NCI-H1930 (cell line): ENCODE results near the gene TBX15.

Source experiments
- DNase-seq, 2 experiments: peaks; one replicate each; lab custom pipeline; 2025; lab: John Stamatoyannopoulos, UW

Gene TBX15

DNA sequence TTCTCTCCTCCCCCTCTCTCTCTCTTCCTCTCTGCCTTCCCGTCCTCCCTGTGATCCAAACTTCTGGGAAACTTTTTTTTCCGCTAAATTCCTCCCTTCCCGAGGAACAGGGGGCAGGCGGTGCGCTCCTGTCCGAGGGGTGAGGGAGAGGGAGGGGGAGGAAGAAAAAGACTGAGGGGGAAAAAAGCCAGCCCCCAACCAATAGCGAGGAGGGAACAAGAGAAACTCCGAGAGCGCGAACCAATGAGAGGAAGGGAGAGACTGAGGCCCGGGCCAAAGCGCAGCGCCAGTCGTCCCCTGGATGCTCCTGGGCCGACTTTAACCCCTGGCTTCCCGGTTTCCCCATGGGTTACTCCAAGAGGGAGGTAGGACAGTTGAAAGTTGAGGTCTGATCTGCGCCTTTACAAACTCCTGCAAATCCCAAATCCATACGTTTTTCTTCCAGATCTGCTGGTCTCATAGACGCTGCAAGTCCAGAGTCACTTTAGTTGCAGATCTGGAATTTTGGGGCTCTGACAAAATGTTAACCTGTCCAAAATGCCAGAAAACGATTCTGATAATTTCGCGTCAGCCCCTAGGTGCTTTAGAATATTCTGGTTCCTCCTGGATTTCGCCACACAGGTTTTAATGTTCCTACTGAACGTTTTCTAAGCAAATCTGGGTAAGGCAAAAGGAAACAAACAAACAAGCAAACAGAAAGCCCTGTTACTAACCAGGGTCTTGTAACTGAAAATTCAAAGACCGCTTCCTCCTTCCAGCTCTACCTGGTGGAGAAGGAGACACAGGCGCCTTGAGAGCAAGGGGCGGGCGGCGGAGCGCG is at the start of gene TBX15:
Gene TBX15 (minus strand): TSS at position 158 of the 820 bp plus-strand sequence. CDS start 548 bp downstream, outside the sequence.
- DNase-seq, result no peak

DNA sequence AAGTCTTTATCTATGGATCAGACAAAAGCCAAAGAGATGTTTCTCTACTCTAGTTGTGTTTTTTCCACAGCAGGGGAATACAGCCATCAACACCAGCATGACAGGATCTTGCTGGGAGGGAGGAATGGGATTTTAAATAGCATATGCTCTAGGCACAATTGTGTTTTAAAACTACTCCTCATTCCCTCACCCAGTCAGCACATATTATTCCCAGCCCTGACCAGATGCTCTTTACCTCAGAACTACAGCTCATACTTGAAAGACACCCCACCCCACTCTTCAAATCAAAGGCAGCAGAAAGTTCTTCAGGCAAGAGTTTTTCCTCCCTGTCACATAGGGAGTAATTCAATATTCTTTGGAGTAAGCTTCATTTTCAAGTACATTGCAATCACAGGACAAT is 46.2 kb upstream of the TBX15 start:
- no peak for DNase-seq

DNA sequence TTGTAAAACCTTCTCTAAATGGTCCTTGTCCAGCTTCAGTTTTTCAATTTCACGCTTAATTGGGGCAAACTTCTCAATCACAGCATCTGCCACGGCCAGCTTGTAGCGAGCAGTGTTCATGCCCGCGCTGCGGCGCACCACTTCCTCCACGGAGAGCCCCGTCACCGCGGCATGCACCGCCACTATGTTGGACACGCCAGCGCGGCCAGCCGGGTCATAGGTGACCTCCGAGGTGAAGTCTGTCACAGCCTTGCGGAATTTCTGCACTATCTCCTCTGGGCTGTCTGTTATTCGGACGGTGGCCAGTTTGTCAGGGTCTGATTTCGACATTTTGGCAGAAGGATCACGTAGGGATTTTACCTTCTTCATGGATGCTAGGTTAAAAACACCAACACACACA is 44.8 kb upstream of the TBX15 start:
- no peak for DNase-seq

DNA sequence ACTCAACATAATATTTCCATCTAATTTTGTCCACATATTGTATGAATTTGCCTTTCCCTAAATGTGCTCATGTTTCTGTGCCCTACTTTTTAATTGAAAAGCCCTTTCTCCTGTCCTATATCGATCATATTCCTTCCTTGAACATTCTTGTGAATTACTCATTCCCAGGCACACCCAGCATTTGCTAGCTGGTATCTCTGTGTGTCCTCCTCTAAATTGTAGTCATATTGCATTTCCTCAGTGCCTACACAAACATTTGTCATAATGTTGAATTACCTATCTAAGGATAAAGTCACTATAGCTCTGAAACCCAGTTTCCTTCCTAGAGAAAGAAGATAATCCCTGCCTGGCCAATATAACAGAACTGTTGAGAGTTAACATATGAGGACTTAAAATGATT is 39.6 kb upstream of the TBX15 start:
- no peak for DNase-seq

DNA sequence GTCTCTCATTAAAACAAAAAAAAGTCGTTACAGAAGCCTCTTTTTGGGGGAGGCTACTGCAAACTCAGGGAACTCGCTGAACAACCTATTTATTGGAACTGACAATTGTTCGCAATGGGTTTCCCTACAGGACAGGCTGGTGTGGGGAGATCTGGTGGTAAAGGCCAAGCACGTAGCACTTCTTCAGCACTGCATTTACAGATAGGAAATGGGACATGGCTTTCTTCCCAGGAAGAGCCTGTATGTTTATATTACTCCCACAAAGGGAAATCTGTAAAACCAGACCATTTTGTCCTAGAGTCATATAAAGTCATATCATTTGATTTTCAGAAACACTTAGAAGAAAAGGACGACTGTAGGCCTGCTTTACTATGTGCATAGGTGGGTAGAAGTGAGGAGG is 38.8 kb upstream of the TBX15 start:
- DNase-seq, result no peak

DNA sequence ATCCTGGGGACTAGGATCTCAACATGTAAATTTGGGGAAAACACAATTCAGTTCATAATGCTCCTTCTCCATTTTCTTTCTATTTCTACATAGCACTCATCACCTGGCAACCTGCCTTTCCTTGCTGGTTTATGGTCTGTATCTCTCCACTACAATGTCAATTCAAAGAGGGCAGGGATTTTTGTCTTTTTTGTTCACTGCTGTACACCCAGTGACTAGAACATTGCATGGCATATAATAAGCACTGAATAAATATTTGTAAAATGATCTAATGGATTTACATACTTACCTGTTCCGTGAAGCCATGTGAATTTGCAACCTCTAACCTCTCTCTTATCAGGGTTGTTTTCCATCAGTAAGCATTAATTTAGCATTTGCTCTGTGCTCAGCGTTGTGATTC is 27.4 kb upstream of the TBX15 start:
- DNase-seq, result no peak

DNA sequence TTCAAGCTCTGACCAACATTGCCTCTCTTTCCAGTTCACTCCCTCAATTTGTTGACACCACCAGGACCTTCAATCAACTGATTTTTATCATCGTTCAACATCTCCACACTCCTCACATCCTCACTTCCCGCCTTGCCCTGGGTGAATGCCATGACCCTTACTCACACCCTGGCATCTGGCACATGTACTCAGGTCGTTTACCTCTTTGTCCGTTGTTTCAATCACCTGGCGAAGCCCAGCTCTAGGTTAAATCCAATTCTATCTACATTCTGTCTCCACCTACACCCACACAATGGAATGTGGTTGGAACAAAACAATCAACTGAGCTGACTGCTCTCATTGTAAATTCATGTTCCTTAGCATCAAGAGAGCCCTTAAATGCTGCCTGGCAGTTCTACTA is 24.2 kb upstream of the TBX15 start:
- no peak for DNase-seq

DNA sequence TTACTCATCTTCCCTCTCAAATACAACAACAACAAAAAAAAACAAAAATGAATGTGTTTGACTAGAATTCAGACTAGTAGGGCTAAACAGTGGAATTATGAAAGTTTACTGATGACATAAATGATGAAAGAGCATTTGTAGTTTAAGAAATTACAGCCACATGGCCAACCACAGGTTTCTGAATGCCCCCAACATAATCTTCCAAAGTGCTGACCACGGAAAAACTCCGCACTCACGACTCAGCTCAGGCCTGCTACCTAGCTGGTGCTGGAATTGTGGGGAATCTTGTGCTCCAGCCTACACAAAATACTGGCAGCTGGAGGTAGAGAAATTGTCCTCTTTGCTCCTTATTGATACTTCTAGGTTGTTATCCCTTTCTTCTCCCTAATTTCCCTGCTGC is 23.6 kb upstream of the TBX15 start:
- DNase-seq, result no peak

DNA sequence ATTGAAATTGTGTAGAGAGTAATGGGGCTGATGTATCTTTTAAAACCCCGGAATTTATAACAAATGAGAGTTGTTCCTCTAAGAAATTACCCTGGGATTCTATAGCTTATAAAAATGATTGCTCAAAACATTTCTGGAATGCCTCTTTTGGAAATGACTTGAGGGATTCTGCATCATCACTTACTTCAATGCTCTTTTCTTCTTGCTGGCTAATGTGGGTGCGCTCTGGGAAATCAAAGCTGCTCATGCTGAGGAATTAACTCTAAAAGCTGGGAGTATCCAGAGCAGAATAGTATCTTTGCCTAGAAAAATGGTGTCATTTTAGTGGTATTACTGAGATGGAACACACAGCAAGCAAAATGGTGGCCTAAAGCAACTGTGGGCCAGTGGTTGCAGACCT is 23.0 kb upstream of the TBX15 start:
- DNase-seq, result no peak

DNA sequence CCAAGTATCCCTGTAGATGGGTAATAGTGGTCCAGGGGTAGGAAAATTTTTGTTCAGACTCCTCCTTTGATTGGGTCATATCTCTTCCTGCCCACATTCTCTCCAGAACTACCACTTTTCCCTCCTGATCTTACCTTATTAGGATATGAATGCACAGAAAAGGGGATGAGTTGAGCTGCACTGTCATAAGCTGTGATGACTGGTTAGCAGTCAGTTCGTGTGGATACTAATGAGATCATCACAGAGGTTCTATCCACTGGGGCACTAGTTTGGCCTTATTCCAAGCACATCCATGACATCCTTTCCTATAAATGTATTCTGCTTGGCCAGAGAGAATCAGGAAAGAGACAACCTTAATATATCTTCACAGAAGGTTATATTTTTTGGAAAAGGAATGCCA is 22.1 kb upstream of the TBX15 start:
- no peak for DNase-seq

DNA sequence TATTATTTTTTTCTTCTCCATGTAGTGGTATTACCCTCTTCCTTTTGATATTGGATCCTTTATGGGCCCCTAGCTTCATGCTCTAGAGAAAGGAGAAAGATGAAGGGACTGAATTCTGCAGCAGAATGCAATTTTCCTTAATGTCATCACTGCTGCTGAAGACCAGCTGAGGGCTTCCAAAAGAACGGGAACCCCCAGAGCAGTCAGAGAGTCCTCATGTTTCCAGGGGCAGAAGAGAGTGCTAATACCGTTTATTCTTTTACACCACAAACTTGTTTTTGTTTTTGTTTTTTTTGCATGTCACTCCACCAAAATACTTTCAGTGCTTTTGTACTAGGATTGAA is 21.1 kb upstream of the TBX15 start:
- DNase-seq, result no peak

DNA sequence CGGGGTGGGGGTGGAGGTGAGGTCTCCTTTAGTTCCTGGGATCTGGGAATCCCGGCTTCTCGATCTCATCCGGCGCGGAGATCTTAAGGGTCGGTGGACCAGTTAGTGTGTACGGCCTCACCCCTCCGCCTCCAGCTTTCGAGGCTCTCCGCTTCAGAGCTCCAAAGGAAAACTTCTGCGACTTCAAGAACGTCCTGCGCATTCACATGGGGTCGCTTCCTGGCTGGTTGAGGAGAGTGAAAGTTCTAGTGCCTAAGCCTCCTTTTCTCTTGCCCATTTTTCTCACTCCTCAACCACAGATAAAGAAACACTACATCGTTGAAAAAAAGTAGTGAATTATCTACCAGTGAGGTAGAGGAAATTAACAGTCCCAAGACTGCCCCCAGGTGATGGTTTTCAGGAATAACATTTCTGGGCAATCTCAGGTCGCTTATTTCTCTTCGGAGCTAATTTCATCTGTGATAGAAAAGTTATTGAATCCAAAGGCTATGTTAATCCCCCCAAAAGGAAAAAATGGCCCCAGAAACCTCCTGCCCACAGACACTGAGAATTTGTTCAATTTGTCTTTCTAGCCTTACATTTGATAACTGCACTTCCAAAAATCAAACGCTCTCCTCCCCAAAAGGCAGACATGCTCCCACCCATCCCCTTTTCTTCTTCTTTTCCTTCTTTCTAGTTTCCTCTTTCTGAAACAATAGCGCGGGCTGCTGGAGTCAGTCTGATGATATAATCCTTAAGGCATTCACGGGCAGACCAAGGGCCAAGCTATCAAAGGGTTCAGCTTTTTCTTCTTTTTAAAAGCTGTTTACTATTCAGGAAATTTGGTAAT is 20.6 kb upstream of the TBX15 start:
- no peak for DNase-seq

DNA sequence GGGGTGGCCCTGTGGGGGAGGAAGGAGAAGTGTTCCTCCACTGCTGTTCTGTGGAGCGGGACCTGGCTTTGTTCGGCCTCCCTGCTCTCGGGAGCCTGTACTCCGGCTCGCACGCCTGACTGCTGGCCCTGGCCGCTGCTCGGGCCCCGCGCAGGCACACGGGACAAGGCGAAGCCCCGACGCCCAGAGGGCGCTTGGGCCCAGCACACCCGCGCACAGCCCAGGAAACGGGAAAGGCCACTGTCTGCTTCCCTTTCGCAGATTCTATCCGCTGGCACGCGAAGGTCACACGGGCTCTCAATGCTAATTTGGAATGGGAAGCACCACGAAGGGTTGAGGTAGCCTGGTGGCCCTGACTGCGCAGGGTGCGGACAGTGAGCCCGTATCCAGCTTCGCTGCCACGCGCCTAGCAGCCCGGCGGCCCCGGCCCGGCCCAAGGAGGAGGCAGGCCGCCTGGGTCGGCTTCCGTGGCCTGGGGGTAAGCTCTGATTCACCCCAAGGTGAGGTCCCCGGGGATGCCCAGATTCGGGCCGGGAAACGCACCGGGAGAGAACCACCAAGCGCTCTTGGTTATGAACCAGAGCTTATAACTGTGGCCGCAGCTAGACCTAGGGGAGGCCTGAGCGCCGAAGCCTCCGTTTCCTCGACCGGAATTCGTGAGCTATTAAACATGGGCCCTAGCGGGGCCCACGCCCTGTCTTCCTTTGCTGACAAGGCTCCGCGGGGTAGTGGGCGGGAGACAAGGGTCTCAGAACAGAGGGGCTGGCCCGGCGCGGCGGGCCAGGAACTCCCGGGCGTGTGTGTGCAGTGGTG is 19.7 kb upstream of the TBX15 start:
- DNase-seq, result no peak

DNA sequence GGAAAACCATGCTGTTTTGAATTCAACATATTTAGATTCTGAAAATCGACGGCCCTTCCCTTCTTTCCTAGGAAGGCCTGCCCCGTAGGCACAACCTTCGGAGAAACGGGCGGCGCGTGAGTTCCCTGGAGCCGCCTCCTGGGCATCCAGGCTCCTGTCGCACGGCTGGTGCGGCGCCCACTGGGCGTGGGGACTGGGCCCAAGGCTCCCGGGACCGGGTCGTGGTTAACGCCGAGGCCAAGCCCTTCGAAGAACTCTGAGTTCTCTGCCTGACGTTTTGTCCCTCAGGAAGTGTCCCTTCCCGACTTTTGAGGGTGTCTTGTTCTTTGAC is 19.2 kb upstream of the TBX15 start:
- no peak for DNase-seq

DNA sequence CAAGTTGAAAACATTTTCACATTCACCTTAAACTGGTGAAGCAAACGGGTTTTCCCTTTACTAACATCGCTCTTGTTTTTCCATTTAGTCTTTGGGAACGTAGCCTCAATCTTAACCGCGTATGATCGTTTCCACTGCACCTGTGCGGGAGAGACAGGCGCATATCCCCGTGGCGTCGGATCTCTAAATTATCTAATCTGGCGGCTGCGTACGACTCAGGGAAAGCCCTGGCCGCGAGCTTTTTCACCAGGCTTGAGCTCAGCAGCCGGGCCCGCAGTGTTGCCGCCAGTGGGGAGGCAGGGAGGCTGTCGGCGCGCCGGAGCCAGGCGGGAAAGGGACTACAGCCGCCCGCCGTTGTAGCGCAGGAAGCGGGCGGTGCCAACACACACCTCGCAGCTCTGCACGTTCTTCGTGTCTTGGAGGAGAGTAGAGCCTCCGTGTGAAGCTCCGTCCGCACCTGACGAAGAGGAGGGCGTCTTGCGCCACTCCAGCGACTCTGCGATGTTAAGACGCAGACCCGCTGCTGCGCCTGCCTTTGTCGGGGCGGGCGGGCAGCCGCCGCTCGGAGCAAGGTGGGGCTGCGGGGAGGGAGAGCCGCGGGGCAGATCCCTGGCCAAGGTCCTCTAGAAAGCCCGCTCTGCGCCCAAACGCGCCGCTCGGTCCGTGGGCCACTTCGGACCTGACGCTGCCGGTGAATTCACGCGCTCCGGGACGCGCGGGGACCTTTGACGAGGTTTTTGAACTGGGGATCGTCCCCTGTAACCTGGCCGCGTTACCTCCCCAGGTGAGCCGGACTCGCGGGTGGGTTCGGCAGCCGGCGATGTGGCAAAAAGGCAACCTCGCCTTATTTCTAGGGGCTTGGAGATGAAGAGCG is 18.5 kb upstream of the TBX15 start:
- no peak for DNase-seq

DNA sequence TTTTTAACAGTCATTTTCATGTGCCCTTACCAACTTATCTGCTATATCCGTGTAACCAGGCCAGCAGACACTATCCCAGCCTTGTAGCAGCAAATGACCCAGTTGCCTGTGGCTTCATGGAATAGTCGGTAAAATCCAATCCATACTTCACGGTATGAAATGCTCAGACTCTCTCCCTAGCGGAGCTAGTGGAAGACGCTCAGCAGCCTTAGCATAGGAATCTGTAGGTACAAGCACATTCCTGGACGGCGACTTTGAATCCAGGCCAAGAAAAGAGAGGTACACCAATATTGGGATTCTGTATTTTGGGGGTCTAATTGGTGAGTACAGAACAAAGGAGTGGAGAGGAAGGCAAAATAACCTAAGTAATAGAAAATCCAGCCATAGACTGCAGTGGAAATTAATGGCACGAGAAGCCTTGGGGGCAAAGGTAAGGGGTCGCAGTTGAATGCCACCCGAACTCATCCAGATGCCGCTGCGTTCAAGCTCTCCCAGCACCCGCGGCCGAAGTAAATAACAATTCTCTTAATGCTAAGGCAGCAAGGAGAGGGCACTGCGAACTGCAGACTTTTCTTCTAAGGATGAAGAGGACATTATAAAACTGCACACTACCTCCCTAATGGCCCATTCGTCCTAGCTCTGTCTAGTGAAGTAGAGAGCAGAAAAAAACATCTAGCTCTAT is 17.7 kb upstream of the TBX15 start:
- no peak for DNase-seq

DNA sequence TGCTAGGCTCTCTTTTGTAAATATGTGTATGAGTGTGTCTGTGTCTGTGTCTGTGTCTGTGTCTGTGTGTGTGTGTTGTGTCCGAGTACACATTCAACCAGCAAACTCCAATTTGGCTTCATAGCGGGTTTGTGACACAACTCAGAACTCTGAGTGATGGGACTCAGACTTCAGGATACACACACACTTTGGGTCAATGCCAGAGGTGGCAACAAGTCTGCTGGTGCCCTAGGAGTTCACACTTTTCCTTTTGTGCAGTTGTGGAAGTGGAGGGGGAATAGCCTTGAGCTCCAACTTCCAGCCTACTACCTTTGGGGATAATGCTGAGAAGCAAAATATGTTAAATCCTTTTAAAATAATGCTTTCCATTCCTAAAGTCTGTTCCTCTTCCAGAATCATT is 16.6 kb upstream of the TBX15 start:
- DNase-seq, result no peak

DNA sequence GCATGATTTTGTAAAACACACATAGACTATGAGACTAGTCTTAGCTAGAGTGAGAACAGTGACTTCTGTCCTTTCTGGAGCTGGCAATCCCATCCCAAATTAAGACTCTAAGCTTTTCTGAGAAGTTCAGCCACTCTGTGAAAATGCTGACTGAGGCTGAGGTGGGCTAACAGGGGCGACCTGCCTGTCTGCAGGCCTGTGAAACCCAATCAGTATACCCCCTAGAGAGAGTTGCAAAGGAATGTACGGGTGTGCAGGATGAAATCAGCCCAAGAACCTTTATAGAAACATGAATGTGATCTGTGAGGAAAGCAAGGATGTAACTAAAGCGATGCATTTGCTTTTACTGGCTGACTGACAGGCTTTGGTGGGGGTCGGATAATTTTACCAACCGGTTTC is 16.0 kb upstream of the TBX15 start:
- no peak for DNase-seq

DNA sequence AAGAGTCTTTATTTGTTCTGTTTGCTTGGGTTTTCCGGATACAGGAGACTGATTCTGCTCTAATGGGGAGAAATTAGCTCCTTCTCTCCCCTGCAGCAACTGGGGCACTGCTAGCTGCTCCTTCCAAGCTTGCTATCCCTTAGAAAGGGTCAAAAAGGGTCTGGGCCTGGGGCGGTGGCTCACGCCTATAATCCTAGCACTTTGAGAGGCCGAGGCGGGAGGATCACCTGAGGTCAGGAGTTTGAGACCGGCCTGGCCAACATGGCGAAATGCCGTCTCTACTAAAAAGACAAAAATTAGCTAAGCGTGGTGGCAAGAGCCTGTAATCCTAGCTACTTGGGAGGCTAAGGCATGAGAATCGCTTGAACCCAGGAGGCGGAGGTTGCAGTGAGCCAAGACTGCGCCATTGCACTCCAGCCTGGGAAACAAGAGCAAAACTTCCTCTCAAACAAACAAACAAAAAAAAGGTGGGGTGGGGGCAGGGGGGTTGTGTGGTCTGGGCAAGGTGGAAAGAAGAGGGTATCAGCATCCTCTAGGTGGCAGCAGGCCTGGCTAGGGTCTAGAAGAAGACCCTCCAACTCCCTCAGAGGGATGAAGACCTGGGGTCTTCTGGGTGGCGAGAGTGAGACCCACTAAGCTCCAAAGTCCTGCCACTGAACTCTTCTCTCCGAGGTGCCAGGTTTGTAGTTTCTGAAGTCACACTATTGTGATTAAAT is 15.4 kb upstream of the TBX15 start:
- DNase-seq, result no peak

DNA sequence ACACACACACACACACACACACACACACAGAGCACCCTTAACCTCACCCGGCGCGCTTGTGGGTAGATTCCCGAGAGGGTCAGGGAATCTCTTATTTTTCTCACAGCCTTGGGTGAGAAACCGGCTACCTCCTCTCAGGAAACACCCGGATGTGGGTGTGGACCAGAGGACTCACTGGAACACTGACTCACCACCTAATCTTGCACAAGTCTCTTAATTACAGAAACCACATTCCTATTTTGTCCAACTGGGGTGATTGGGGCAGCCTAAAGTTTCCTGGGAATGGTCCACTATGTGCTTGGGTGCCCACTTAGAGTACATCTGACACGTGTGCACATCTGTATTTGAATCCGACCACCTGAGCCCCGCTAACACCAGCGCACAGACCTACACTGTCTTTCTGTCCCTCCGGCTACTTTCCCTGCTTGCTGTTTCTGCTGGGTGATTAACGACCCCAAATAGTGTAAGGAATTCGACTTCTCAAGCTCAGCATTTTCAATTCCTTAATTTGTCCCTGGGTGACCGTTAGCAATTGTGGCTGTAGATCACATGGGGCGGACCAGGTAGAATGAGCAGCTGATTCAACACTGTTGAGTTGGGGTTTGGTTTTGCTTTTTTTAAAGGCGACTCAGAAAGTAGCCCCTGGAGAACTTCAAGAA is 14.0 kb upstream of the TBX15 start:
- DNase-seq, result no peak
